ENCODE results near the gene PLCB3. TPM values are rescaled to one million over a fixed set of nuclear protein-coding genes. Genes with fewer than 3 reads are reported as not detected.

Gene PLCB3
- total RNA-seq, 1 experiment from 2014 or later: 69.0 TPM

DNA sequence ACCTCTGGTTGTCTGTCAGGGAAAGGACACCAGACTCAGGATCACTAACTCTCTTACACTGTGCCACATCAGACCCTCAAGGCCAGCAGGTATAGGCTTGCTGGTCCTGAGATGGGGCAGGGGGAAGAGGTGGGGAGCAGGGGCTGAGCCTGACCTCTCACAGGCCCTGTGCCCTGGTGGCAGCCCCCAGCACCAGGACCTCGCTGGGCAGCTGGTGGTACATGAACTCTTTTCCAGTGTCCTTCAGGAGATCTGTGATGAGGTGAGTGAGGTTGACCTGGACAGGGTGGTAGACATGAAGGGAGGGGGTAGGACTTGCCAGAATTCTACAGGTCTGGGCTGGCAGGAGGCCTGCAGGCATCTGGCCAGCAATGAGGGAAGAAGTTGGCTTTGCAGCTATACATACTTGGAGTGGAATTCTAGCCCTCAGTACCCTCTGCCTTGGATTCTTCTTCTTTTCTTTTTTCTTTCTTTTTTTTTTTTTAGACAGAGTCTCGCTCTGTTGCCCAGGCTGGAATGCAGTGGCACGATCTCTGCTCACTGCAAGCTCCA lies 23.8 kb upstream of the PLCB3 start:
- Histone ChIP-seq H3K9ac (ENCODE audit: low read length) (no peak overlapping the region), H3K9me2 (replicated peaks; ENCODE audit: low read length) (no peaks in the 10 kb centered on the region), H4K20me1 (ENCODE audit: low read length) (no peaks in the 10 kb centered on the region), H3K9me3 (ENCODE audit: low read length) (no peaks in the 10 kb centered on the region), H3K36me3 (ENCODE audit: low read depth, low read length) (0 out of 2 replicates have a peak, but pooled peaks cover 3% of the 10 kb centered on the region), H3K4me3 (ENCODE audit: low read length) (peak overlapping the region; percentile 83), H3F3A (ENCODE audit: low read length, unreplicated experiment) (no peaks in the 10 kb centered on the region), H2AFZ (ENCODE audit: low read length) (no peak overlapping the region), H3K79me2 (ENCODE audit: low read length) (peaks cover 25% of the 10 kb centered on the region), H3K4me2 (ENCODE audit: low read length) (peak overlapping the region; percentile 97), H3K27ac (ENCODE audit: low read length) (no peak overlapping the region), H3K4me1 (ENCODE audit: insufficient read depth, low read length) (peaks cover 39% of the 10 kb centered on the region), H3K27me3 (ENCODE audit: low read length) (no peaks in the 10 kb centered on the region)
- ChIA-PET CTCF (interaction anchor here (0.9 to 2.0 kb wide), 2 partner anchors 23 to 77 kb away, joined by 3 to 9 read pairs; no protein-coding TSS in a partner anchor), POLR2A (ENCODE audit: unreplicated experiment) (interaction anchor here (1.2 kb wide), 1 partner anchor 18 kb away, joined by 5 read pairs; no protein-coding TSS in a partner anchor)
- intact Hi-C loops (cut with micrococcal nuclease): no loop called here
- DNase-seq (peak; percentile 29), ATAC-seq (no peak)
- BruUV-seq (replicated peaks): no TSS peak
- TF ChIP-seq EZH2 (IDR thresholded peaks at IDR 0.05; ENCODE audit: low read length, unreplicated experiment) (no peak), EZH2phosphoT487 (IDR thresholded peaks at IDR 0.05; ENCODE audit: borderline replicate concordance, low read length) (no peak)
- TF ChIP-seq, protein P1, sequence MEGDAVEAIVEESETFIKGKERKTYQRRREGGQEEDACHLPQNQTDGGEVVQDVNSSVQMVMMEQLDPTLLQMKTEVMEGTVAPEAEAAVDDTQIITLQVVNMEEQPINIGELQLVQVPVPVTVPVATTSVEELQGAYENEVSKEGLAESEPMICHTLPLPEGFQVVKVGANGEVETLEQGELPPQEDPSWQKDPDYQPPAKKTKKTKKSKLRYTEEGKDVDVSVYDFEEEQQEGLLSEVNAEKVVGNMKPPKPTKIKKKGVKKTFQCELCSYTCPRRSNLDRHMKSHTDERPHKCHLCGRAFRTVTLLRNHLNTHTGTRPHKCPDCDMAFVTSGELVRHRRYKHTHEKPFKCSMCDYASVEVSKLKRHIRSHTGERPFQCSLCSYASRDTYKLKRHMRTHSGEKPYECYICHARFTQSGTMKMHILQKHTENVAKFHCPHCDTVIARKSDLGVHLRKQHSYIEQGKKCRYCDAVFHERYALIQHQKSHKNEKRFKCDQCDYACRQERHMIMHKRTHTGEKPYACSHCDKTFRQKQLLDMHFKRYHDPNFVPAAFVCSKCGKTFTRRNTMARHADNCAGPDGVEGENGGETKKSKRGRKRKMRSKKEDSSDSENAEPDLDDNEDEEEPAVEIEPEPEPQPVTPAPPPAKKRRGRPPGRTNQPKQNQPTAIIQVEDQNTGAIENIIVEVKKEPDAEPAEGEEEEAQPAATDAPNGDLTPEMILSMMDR (conservative IDR thresholded peaks at IDR 0.05; ENCODE audit: low read depth, low read length): no peak

DNA sequence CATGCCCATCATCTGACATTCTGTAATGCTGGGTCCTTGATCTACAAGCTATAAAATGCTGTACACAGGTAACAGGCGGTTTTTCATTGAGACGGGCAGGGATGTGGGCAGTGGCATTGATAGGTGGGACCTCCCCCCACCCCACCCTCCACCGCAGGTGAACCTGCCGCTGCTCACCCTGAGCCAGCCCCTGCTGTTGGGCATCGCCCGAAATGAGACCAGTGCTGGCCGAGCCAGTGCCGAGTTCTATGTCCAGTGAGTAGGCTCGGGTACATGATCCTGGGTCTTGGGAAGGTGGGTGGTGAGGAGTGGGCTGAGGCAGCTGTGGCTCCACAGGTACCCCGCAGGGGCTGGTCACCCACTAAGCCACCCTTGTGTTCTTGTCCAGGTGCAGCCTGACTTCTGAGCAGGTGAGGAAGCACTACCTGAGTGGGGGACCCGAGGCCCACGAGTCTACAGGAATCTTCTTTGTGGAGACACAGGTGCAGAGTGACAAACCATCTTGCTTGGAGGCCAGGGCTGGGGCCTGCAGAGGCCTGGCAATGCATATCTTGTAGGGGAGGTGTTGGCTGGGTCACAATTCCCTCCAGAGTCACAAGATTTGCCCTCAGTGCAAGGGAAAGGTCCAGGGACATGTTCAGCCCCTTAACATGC lies 22.1 kb upstream of the PLCB3 start:
- H2AFZ ChIP-seq (ENCODE audit: low read length): no peak overlapping the region
- no peaks in the 10 kb centered on the region for H3K27me3 ChIP-seq (ENCODE audit: low read length)
- intact Hi-C loops (cut with micrococcal nuclease): no loop called here
- H3K4me3 ChIP-seq (ENCODE audit: low read length): no peak overlapping the region
- H4K20me1 ChIP-seq (ENCODE audit: low read length): no peaks in the 10 kb centered on the region
- POLR2A ChIA-PET (ENCODE audit: unreplicated experiment): no interaction called here
- peaks cover 41% of the 10 kb centered on the region for H3K4me1 ChIP-seq (ENCODE audit: insufficient read depth, low read length)
- H3K79me2 ChIP-seq (ENCODE audit: low read length): peaks cover 25% of the 10 kb centered on the region
- H3K4me2 ChIP-seq (ENCODE audit: low read length): no peak overlapping the region; the same call in 1 of the 2 replicates
- no peaks in the 10 kb centered on the region for H3F3A ChIP-seq (ENCODE audit: low read length, unreplicated experiment)
- DNase-seq (no peak), ATAC-seq (no peak)
- H3K9me3 ChIP-seq (ENCODE audit: low read length): no peaks in the 10 kb centered on the region
- no peak for TF ChIP-seq EZH2phosphoT487 (IDR thresholded peaks at IDR 0.05; ENCODE audit: borderline replicate concordance, low read length)
- no peak for TF ChIP-seq EZH2 (IDR thresholded peaks at IDR 0.05; ENCODE audit: low read length, unreplicated experiment)
- TF ChIP-seq, protein P1 (conservative IDR thresholded peaks at IDR 0.05; ENCODE audit: low read depth, low read length): no peak
- H3K36me3 ChIP-seq (ENCODE audit: low read depth, low read length): no peaks in the 10 kb centered on the region
- CTCF ChIA-PET: interaction anchor here (1.4 kb wide), 1 partner anchor 25 kb away, joined by 15 read pairs; no protein-coding TSS in a partner anchor
- H3K9me2 ChIP-seq (replicated peaks; ENCODE audit: low read length): no peaks in the 10 kb centered on the region
- BruUV-seq (replicated peaks): no TSS peak
- no peak overlapping the region for H3K27ac ChIP-seq (ENCODE audit: low read length)
- H3K9ac ChIP-seq (ENCODE audit: low read length): no peak overlapping the region

DNA sequence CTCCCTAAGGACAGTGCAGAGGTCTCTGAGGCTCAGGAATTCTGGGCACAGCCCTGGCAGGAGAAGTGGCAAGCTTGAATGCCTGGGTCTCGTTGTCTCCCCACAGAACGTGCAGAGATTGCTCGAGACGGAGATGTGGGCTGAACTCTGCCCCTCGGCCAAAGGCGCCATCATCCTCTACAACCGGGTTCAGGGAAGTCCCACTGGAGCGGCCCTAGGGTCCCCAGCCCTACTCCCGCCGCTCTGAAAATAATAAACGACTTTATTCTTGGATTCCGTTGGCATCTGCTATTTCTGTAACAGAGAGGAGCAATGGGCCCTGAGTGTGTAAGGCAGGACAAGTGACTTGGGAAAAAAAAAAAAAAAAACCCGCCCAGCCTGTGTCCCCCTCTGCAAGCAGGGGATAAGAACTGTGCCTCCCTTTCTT lies 21.6 kb upstream of the PLCB3 start:
- H4K20me1 ChIP-seq (ENCODE audit: low read length): no peaks in the 10 kb centered on the region
- DNase-seq (no peak), ATAC-seq (no peak)
- POLR2A ChIA-PET (ENCODE audit: unreplicated experiment): no interaction called here
- H3K4me2 ChIP-seq (ENCODE audit: low read length): peak overlapping the region; percentile 85
- peak overlapping the region; percentile 88 for H3K4me3 ChIP-seq (ENCODE audit: low read length)
- TF ChIP-seq, protein P1 (conservative IDR thresholded peaks at IDR 0.05; ENCODE audit: low read depth, low read length): no peak
- TF ChIP-seq EZH2phosphoT487 (IDR thresholded peaks at IDR 0.05; ENCODE audit: borderline replicate concordance, low read length) (no peak), EZH2 (IDR thresholded peaks at IDR 0.05; ENCODE audit: low read length, unreplicated experiment) (no peak)
- H3K4me1 ChIP-seq (ENCODE audit: insufficient read depth, low read length): peaks cover 38% of the 10 kb centered on the region
- H3K9me2 ChIP-seq (replicated peaks; ENCODE audit: low read length): no peaks in the 10 kb centered on the region
- intact Hi-C loops (cut with micrococcal nuclease): loop anchor here (5.0 kb wide), 1 partner anchor 42 kb away; the partner anchor contains the start of gene STIP1
- peak overlapping the region; percentile 71 for H3K9ac ChIP-seq (ENCODE audit: low read length)
- no peaks in the 10 kb centered on the region for H3K27me3 ChIP-seq (ENCODE audit: low read length)
- no peaks in the 10 kb centered on the region for H3K36me3 ChIP-seq (ENCODE audit: low read depth, low read length)
- H3F3A ChIP-seq (ENCODE audit: low read length, unreplicated experiment): no peaks in the 10 kb centered on the region
- H3K79me2 ChIP-seq (ENCODE audit: low read length): peaks cover 25% of the 10 kb centered on the region
- no peaks in the 10 kb centered on the region for H3K9me3 ChIP-seq (ENCODE audit: low read length)
- H3K27ac ChIP-seq (ENCODE audit: low read length): no peak overlapping the region
- no TSS peak for BruUV-seq (replicated peaks)
- H2AFZ ChIP-seq (ENCODE audit: low read length): peak overlapping the region; percentile 84
- CTCF ChIA-PET: interaction anchor here (0.6 to 1.4 kb wide), 2 partner anchors 25 to 127 kb away, joined by 3 to 15 read pairs; no protein-coding TSS in a partner anchor
